GM23338 (cell line): ENCODE measurements around the gene TTC28. TPM values are rescaled to one million over a fixed set of nuclear protein-coding genes. Genes with fewer than 3 reads are reported as not detected.

Source experiments
- ATAC-seq: fragments of 200-7000 bp; cut with Tn5 transposase; 3 replicates; pipeline ENCODE4 v1.9.1; 2020
- DNase-seq: peaks from one replicate; pipeline ENCODE4 v3.0.0-alpha.2; 2015; ENCODE audit warnings: low spot score
- H2AFZ ChIP-seq: fragments of 200-600 bp; sonication (generic); 2 replicates; pipeline ENCODE4 v1.8.0; 2016; ENCODE audit warnings: antibody characterized with exemption, mild to moderate bottlenecking, moderate library complexity
- H3F3A ChIP-seq: fragments of 200-600 bp; sonication (generic); replicated peaks from 2 replicates; pipeline ENCODE4 v1.8.0; 2017; ENCODE audit warnings: antibody characterized with exemption, mixed run types, low read depth
- H3K27ac ChIP-seq: fragments of 200-600 bp; sonication (generic); 2 replicates; pipeline ENCODE4 v1.6.1; 2016; ENCODE audit warnings: low read depth
- H3K27me3 ChIP-seq: fragments of 200-600 bp; sonication (generic); 2 replicates; pipeline ENCODE4 v1.8.0; 2016; ENCODE audit warnings: mild to moderate bottlenecking, mixed run types, moderate library complexity; ENCODE audit not compliant: insufficient read depth
- H3K36me3 ChIP-seq: fragments of 200-600 bp; sonication (generic); 2 replicates; pipeline ENCODE4 v1.8.0; 2016; ENCODE audit warnings: mild to moderate bottlenecking; ENCODE audit not compliant: insufficient read depth
- H3K4me1 ChIP-seq: fragments of 200-600 bp; sonication (generic); 2 replicates; pipeline ENCODE4 v1.8.0; 2016; ENCODE audit warnings: mild to moderate bottlenecking, moderate library complexity; ENCODE audit not compliant: insufficient read depth
- H3K4me2 ChIP-seq: fragments of 200-600 bp; sonication (generic); 2 replicates; pipeline ENCODE4 v1.7.1; 2017; ENCODE audit warnings: mixed run types
- H3K4me3 ChIP-seq: fragments of 200-600 bp; sonication (generic); 2 replicates; pipeline ENCODE4 v1.6.1; 2016; ENCODE audit warnings: mixed run types
- H3K79me2 ChIP-seq: fragments of 200-600 bp; sonication (generic); replicated peaks from 2 replicates; pipeline ENCODE4 v1.8.0; 2017; ENCODE audit warnings: mild to moderate bottlenecking; ENCODE audit not compliant: insufficient read depth
- H3K9me2 ChIP-seq: fragments of 200-600 bp; sonication (generic); 2 replicates; pipeline ENCODE4 v1.8.0; 2017; ENCODE audit not compliant: insufficient read depth
- H4K20me1 ChIP-seq: fragments of 200-600 bp; sonication (generic); replicated peaks from 2 replicates; pipeline ENCODE4 v1.8.0; 2017; ENCODE audit warnings: mild to moderate bottlenecking; ENCODE audit not compliant: insufficient read depth
- H3K27ac Mint-ChIP-seq: 2 replicates; pipeline ENCODE4 v1.8.0; 2020; ENCODE audit warnings: inconsistent platforms, mild to moderate bottlenecking, moderate library complexity, mixed read lengths
- H3K27me3 Mint-ChIP-seq: 3 replicates; pipeline ENCODE4 v1.8.0; 2022; ENCODE audit warnings: low read depth, mild to moderate bottlenecking, moderate library complexity, mixed read lengths, inconsistent platforms; ENCODE audit not compliant: insufficient read depth, poor library complexity
- H3K36me3 Mint-ChIP-seq: 3 replicates; pipeline ENCODE4 v1.8.0; 2021; ENCODE audit warnings: low read depth, mild to moderate bottlenecking, inconsistent platforms, moderate library complexity, mixed read lengths
- H3K4me1 Mint-ChIP-seq: 3 replicates; pipeline ENCODE4 v1.8.0; 2020; ENCODE audit warnings: mild to moderate bottlenecking, inconsistent platforms, mixed read lengths
- H3K4me3 Mint-ChIP-seq: 3 replicates; pipeline ENCODE4 v1.8.0; 2021; ENCODE audit warnings: moderate library complexity, mild to moderate bottlenecking, inconsistent platforms, mixed read lengths
- H3K9me3 Mint-ChIP-seq: 3 replicates; pipeline ENCODE4 v1.8.0; 2020; ENCODE audit warnings: moderate library complexity, mild to moderate bottlenecking, inconsistent platforms, mixed read lengths
- CREB1 ChIP-seq: fragments of 250-450 bp; sonication (Bioruptor Pico); IDR thresholded peaks from 2 replicates; pipeline ENCODE4 v1.5.0; 2020; ENCODE audit warnings: low read depth, mild to moderate bottlenecking, moderate library complexity
- ETS1 ChIP-seq: IDR thresholded peaks from 2 replicates; pipeline ENCODE4 v1.6.1; 2016; ENCODE audit warnings: antibody characterized with exemption
- EZH2 ChIP-seq: fragments of 200-600 bp; sonication (generic); IDR thresholded peaks from one replicate; pipeline ENCODE4 v1.8.0; 2017; ENCODE audit warnings: antibody characterized with exemption, mild to moderate bottlenecking, low read depth; ENCODE audit not compliant: unreplicated experiment
- STAT1 ChIP-seq: IDR thresholded peaks from one replicate; pipeline ENCODE4 v1.6.1; 2016; ENCODE audit warnings: antibody characterized with exemption; ENCODE audit not compliant: unreplicated experiment
- ZNF114 ChIP-seq: fragments of 250-450 bp; sonication (Bioruptor Pico); IDR thresholded peaks from 2 replicates; pipeline ENCODE4 v1.5.0; 2020; ENCODE audit warnings: mild to moderate bottlenecking, moderate library complexity
- ZNF462 ChIP-seq: fragments of 250-450 bp; sonication (Bioruptor Pico); IDR thresholded peaks from 2 replicates; pipeline ENCODE4 v1.5.0; 2020; ENCODE audit warnings: mild to moderate bottlenecking, moderate library complexity
- polyA plus RNA-seq: library from polyadenylated mRNA; unstranded; fragments of >200 nt; fragmentation: Nextera tagmentation; extraction: Ambion mirVana; gene quantifications from 2 replicates; pipeline ENCODE4 v1.2.1, GENCODE V29; 2016
- total RNA-seq: library from RNA; depleted of rRNA; stranded (reverse); fragments of >200 nt; shearing (Covaris generic); gene quantifications from 2 replicates; pipeline ENCODE4 v1.2.3, GENCODE V29; 2014
- TF ChIP-seq, protein P1 (sequence below), 2 experiments: fragments of 200-600 bp in 1 of 2; sonication (generic) in 1 of 2; conservative IDR thresholded peaks; 2 replicates each; pipeline versions ENCODE4 v1.5.1 to v1.6.1; 2016 to 2017; ENCODE audit warnings: antibody characterized with exemption in 2 of 2, low read depth in 2 of 2, mild to moderate bottlenecking in 2 of 2, moderate library complexity in 1 of 2

Gene TTC28
- total and polyA plus RNA-seq, 2 experiments from 2014 or later = 4.5 to 16.1 TPM

- TF ChIP-seq ZNF114 (CRISPR knock-in tag) = no peak
- TF ChIP-seq, protein P1, sequence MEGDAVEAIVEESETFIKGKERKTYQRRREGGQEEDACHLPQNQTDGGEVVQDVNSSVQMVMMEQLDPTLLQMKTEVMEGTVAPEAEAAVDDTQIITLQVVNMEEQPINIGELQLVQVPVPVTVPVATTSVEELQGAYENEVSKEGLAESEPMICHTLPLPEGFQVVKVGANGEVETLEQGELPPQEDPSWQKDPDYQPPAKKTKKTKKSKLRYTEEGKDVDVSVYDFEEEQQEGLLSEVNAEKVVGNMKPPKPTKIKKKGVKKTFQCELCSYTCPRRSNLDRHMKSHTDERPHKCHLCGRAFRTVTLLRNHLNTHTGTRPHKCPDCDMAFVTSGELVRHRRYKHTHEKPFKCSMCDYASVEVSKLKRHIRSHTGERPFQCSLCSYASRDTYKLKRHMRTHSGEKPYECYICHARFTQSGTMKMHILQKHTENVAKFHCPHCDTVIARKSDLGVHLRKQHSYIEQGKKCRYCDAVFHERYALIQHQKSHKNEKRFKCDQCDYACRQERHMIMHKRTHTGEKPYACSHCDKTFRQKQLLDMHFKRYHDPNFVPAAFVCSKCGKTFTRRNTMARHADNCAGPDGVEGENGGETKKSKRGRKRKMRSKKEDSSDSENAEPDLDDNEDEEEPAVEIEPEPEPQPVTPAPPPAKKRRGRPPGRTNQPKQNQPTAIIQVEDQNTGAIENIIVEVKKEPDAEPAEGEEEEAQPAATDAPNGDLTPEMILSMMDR (conservative IDR thresholded peaks at IDR 0.05; ENCODE audit: low read depth in 2 of 2) = no peak
These were observed 547.2 kb downstream of the TTC28 start (continued) for GRCh38 chr22:28132466-28132865.

DNA sequence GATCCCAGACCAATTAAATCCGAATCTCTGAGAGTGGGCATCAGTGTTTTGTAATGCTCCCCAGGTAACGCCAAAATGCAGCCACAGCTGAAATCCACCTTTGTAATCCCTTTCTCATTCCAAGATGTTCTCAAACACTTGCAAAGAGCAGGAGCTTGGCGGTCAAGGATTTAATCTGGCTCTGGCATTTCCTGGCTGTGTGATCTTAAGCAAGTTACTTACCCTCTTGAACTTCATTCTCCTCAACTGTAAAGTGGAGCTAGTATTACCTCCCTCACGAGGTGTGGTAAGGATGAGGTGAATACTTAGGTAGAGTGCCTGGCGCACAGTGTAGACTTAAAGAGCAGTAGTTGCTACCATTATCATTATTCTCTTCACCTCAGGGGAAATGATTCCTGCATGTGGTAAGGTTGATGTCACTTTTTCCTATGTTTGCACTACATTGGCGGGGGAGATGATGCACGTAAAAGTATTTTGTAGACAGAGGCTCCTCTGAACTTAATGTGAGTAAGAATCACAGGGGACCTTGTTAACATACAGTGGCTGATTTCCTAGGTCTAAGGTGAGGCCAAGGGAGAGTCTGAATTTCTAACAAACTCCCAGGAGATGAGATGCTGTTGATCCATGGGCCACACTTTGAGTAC, 550.2 kb downstream of the TTC28 start:
- TF ChIP-seq CREB1 (CRISPR knock-in tag) (no peak), STAT1 (no peak), EZH2 (no peak), ETS1 (0 out of 2 replicates have a peak, but pooled peaks have one; percentile 16), ZNF462 (CRISPR knock-in tag) (peak; percentile 95)
- Histone ChIP-seq H3K27me3 (no peaks in the 10 kb centered on the region), H3K36me3 (no peaks in the 10 kb centered on the region), H3K4me1 (peaks cover 20% of the 10 kb centered on the region), H3K4me3 (no peak overlapping the region), H3F3A (no peaks in the 10 kb centered on the region), H2AFZ (no peak overlapping the region), H3K27ac (peak overlapping the region; percentile 4), H4K20me1 (no peaks in the 10 kb centered on the region), H3K79me2 (no peaks in the 10 kb centered on the region), H3K9me2 (no peaks in the 10 kb centered on the region), H3K4me2 (peak overlapping the region; percentile 15; the same call in 1 of the 2 replicates)
- peak; percentile 92 for ATAC-seq
- peaks cover 19% of the 10 kb centered on the region for H3K36me3 Mint-ChIP-seq
- H3K27ac Mint-ChIP-seq = no peak overlapping the region
- no peaks in the 10 kb centered on the region for H3K27me3 Mint-ChIP-seq
- peak; percentile 82 for DNase-seq
- H3K4me1 Mint-ChIP-seq = peaks cover 26% of the 10 kb centered on the region
- H3K9me3 Mint-ChIP-seq = peaks cover 19% of the 10 kb centered on the region
- no peak overlapping the region for H3K4me3 Mint-ChIP-seq
